CD4-positive, alpha-beta T cell treated with Interleukin-1 beta for 1 hour (primary cell): ENCODE data around the gene NR2F6.
A peak's percentile ranks its signal among the peaks of the same experiment; 100 is the strongest.
"Not testable (repeated sequence)": the region's sequence is repeated elsewhere in the genome, so short reads cannot be mapped to it uniquely, and the experiment has no call there.

Source experiments
- DNase-seq, 2 donors: peaks; one replicate each; pipeline ENCODE4 v3.0.0-alpha.2; 2020 to 2022

NR2F6 gene

GRCh38 chr19:17245535-17245984, at the start of gene NR2F6:
Gene NR2F6, minus strand, starts transcription at chr19:17245919. Its CDS starts 699 bp downstream, at chr19:17245220.
- DNase-seq, result no peak

DNA sequence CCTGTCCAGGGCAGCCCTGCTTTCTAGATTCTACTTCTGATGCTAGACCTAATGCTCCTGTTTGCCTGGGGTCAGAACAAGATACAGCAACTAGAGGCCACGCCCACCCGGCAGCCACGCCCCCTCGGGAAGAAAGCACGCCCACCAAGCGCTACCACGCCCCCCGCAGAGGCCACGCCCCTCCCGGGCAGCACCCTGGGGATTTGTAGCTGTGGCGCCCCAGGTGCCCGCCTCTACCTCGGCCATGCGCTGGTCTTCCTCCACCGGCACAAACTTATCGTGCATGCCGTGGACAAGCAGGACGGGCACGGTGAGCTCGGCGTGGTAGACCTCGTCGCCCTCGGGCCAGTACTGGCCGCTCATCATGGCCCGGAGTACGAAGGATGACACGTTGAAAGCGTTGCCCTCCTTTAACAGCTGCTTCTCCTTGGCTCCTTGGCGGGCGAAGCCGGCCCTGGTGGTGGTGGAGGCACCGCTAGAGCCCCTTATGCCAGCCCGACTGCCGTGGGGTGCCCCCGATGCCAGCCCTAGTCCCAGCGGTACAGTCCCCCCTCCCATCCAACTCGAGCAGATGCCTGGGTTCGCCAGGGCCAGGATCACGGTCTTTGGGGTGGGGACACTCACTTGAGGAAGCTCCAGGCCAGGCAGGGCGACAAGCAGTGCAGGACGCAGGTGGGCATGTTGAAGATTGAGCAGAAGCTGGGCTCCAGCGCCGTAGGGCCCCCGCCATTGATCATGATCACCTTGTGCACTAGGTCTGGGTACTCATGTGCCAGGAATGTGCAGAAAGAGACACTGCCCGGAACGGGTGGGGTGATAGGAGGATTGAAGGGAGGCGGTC, 48.6 kb upstream of the NR2F6 start:
- peak; percentile 38 to 59 for DNase-seq

DNA sequence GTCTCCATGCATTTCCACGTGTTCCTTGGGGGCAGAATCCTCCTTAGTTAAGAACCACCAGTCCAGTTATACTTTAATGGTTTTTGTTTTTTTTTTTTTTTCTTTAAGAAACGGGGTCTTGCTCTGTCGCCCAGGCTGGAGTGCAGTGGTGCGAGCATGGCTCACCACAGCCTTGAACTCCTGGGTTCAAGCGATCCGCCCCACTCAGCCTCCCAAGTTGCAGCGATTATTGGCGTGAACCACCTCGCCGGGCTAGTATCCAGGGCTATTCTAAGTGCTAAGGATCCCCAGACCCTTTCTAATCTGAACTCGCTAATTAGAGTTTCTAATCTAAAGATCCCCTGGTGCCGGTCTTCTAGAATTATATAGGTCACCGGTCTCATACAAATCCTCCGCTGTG, 47.9 kb upstream of the NR2F6 start:
- no peak for DNase-seq

- peak; percentile 82 to 85 for DNase-seq
These were observed 46.8 kb upstream of the NR2F6 start for GRCh38 chr19:17292301-17293074.

DNA sequence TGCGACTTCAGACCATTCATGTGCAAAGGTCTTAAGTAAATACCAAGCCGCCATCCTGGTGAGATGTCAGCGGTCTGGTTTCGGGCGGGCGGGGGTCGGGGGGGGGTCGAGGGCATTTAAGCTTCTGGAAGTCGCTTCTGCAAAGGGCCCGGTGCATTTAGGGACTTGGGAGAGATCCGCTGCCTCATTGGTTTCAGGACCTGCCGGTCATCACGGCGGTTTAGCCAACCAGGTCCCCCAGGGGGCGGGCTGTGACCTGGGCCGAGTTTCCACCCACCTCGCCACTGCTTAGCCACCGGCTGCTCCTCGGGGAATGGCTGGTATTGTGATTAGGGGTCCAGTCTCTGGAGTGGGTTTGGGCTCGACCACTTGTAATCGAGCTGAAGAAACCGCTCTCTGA, 43.8 kb upstream of the NR2F6 start:
- DNase-seq, result peak; percentile 33 to 58

DNA sequence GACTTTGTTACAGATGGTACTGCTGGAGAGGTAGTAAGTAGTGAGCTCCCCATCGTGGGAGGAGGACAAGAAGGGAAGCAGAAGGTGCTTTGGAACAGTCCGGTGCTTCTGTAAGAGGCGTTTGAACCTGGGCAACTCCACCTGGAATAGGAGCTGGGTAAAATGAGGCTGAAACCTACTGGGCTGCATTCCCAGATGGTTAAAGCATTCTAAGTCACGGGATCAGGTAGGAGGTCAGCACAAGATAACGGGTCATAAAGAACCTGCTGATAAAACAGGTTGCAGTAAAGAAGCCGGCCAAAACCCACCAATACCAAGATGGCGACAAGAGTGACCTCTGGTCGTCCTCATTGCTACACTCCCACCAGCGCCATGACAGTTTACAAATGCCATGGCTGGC, 41.0 kb upstream of the NR2F6 start:
- DNase-seq, result no peak

- DNase-seq, result no peak
These were observed 40.5 kb upstream of the NR2F6 start for GRCh38 chr19:17286263-17286662.

DNA sequence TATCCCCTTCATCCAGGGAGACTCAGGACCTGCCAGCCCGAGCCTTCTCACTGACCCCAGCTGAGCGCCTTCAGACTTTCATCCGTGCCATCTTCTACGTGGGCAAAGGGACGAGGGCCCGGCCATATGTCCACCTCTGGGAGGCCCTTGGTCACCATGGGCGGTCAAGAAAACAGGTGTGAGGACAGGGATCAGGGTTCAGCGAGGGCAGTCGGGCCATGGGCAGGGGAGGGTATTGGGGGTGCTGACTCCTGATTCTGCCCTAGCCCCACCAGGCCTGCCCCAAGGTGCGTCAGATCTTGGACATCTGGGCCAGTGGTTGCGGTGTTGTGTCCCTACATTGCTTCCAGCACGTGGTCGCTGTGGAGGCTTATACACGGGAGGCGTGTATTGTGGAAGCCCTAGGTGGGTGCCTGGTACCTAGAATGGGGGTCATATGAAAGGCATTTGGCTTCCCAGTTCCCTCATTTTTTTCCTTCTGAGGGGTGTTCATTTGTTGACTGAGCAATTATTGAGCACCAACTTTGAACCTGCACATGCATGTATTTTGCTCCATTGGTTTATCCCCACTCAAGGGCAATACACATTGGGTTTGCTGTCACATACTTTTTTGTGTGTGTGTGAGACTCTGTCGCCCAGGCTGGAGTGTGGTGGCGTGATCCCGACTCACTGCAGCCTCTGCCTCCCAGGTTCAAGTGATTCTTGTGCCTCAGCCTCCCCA, 39.9 kb upstream of the NR2F6 start:
- no peak for DNase-seq

GRCh38 chr19:17283504-17283996, 37.8 kb upstream of the NR2F6 start:
- DNase-seq, result no peak

DNA sequence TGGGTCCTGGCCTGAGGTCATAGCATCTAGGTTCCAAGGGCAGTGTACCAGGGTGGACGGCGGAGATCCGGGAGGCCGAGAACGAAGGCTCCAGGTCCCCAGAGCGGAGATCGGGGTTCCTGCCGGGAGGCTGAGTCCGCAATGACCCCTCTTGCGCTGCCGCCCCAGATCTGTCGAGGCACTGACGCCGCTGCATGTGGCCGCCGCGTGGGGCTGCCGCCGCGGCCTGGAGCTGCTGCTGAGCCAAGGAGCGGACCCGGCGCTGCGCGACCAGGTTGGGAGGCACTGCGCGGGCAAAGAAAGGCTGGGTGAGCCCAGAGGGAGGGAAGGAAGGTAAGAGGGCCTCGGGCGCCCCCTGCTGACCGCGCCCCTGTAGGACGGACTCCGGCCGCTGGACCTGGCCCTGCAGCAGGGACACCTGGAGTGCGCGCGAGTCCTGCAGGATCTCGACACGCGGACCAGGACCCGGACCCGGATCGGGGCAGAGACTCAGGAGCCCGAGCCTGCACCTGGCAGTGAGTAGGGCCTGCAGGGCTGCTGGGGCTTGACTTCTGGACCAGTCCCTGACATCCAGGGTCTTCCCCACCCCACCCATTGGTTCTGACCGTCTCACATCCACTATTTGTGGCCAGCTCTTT, 36.9 kb upstream of the NR2F6 start:
- DNase-seq, result peak; percentile 79 to 80

- peak in 1 of 2 donors; percentile 60 for DNase-seq
These were observed 35.9 kb upstream of the NR2F6 start, which contains the start of gene ANKLE1 for GRCh38 chr19:17281391-17282304. Gene ANKLE1, plus strand, starts transcription at chr19:17281901. Its CDS starts 20 bp downstream, at chr19:17281921.

DNA sequence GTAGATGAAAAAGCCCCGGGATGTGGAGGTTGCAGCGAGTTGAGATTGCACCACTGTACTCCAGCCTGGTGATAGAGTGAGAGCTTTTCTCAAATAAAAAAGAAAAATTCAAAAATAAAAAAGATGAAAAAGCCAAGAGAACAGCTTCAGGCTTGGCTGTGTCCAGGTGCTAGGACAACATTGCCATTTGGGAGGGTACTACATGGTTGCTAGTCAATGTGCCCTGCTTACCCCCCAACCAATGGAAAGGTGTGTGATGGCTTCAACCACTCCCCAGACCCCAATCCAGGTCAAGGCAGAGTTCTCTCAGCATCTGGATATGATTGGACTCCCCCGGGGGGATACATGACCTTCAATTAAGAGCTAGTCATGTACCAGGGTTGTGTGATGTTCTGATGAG, 33.7 kb upstream of the NR2F6 start:
- no peak for DNase-seq

- DNase-seq, result no peak
These were observed 29.9 kb upstream of the NR2F6 start for GRCh38 chr19:17275441-17276175.

GRCh38 chr19:17274892-17275291, 29.2 kb upstream of the NR2F6 start:
- not testable (repeated sequence) for DNase-seq

DNA sequence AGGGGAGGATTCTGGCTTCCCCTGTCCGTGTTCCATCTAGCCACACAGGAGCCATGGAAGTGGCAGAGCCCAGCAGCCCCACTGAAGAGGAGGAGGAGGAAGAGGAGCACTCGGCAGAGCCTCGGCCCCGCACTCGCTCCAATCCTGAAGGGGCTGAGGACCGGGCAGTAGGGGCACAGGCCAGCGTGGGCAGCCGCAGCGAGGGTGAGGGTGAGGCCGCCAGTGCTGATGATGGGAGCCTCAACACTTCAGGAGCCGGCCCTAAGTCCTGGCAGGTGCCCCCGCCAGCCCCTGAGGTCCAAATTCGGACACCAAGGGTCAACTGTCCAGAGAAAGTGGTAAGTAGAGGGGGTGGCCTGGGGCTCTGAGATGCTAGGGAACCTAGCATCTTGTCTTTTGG, 23.0 kb upstream of the NR2F6 start:
- no peak for DNase-seq

- DNase-seq, result peak; percentile 98
These were observed 21.5 kb upstream of the NR2F6 start, which contains the start of gene BABAM1 for GRCh38 chr19:17266975-17267788. Gene BABAM1, plus strand, starts transcription at chr19:17267443. Its CDS starts 1,364 bp downstream, at chr19:17268807.

- no peak for DNase-seq
These were observed 20.9 kb upstream of the NR2F6 start for GRCh38 chr19:17266589-17266974.

DNA sequence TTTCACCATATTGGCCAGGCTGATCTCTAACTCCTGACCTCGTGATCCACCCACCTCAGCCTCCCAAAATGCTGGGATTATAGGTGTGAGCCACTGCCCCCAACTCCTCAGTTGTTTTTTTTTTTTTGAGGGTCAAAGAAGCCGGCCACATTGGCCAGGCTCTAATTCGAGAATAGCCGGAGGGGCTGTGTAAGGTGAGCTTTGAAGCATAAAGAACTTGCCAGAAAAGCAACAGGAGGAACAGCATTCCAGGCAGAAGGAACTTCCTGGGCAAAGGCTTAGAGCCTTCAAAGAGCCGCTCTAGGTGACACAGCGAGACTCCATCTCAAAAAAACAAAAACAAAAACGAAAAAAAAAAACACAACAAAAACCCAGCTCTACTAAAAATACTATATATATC, 20.3 kb upstream of the NR2F6 start:
- DNase-seq, result no peak

GRCh38 chr19:17264641-17264979, 18.9 kb upstream of the NR2F6 start, which contains the start of gene USHBP1:
Gene USHBP1, minus strand, starts transcription at chr19:17264745. Its CDS starts 446 bp downstream, at chr19:17264299.
- peak in 1 of 2 donors; percentile 11 for DNase-seq
